ENCODE measurements around the gene ERC1.
"Not testable (repeated sequence)": the region's sequence is repeated elsewhere in the genome, so short reads cannot be mapped to it uniquely, and the experiment has no call there.

ERC1 gene

DNA sequence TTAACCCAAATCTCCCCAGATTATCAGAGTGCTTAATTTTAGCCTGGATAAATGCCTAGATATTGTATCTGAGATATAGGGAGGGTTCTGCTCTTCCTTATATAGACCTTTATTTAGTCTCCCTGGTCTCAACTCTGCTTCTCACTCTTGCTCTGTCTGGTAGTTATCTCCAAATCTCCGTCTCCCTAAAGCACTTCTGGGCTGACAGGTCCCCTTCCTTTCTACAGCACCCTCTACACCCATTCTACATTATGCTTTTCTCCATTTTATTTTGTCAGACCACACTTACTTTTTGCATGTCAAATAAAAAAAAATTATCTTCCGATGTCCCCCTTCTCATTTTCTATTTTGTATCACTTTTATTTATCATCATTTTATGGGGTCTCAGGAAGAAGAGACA, 2.0 kb upstream of the ERC1 start:
- no peak for DNase-seq

DNA sequence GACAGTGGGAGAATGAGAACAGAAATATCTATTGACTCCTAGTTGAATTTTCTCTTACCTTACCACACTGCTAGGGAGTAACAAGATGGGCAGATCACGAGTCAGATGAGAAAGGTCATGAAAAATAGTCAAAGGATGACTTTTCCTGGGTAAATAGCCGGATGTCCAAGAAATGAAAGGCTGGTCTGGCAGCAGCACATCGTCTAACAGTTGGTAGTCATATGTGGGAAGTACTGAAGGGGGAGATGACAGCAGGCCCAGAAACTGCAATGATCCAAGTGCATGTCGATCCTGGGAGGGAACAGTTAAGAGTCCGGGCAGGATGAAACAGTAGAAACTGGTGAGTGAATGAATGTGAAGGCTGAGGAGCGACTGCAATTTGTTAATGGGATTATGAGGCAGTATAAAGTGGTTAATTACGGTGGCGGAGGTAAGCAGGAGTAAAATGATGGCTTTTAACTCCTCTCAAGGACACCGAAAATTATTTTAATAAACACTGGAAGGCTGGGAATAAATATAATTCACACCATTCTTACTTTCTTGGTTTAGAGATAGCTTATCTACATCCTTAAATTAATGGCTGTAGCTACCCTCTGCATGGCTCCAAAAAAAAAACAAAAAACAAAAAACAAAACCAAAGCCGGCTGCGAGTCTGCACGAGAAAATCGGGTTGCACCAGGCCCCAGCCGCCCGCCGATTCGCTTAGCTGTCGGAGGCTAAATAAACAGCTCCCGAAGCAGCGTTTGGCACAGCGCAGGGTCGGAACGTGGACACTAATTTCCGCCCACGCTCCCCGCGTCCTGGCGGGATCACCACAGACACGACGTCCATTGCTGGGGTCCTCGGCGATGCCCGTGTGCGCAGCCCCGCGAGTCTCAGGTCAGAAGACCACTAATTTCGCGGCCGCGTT, 1.0 kb upstream of the ERC1 start:
- peak; percentile 73 for DNase-seq

DNA sequence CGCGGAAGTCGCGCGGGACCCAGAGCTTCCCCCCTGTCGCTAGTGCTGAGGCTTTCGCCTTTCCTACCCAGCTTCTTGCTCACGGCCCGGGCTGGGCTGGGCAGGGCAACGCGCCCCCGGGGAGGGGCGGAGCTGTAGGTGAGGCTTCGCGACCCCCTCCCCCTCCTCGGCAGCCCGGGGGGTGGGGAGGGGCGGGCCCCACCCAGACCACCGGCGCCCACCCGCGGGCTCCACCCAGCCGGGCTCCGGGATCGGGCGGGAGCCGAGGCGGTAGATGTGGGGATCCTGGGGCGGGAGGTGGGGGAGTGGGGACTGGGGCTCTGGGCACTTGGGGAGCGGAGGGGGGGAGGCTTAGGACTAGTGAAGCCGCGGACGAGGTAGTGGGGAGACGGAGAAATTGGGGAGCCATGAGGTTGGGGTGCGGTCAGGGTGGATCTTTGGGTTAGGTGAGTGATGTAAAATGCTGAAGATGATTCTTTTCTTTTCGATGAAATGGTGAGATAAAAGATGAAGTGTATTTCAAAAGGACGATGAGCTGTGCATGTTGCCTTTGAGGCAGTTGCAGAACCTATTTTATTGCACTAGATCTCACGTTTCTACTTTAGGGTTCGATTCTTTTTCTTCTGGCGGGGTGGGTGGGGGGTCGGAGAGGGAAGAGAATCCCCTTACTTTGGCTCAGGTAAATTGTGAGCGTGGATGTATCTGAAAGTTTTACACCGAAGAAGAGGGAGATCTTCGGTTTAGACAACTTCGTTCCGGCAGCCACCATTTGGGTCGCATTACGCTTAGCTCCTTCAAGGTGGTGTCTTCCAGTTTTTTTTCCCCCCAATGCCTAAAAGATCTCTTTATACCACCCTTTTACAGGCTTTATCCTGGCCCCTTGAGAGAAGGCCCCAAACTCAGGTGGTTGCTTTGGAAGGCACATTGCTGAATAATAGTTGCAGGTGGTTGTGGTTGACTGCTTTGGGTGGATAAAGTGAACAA, 619 bp downstream of the ERC1 start:
- DNase-seq: no peak

DNA sequence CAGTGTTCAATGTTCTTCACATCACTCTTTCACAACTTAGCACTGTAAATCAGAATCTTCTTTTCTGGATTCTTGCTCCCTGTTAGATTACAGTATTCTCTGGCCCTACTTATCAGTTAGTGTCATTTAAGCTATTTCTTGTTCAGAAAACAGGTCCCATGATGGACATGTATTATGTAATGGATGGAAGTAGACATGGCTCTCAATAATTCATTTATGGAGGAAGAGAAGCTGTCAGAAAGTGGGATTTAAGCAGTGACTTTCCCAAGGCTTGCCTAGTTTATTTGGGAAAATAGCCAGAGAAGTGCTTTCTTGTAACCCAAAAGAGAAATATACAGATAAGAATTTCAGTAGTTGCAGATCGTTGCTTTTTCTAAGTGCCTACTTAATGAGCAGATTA, 1.6 kb downstream of the ERC1 start:
- no peak for DNase-seq

DNA sequence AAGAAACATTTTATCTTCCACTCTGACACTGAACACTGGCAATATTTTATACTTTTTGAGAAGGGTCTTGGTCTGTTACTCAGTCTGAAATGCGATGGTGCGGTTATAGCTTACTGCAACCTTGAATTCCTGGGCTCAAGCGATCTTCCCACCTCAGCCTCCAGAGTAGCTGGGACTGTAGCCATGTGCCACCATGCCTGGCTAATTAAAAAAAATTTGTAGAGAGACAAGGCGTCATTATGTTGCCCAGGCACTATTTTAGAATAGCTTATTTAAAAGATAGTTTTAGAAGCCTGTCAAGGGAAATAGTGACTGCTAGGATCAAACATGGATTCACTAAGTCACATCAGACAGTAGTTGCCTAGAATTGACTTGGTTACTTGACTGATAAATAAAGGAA, 5.9 kb downstream of the ERC1 start:
- DNase-seq: no peak

DNA sequence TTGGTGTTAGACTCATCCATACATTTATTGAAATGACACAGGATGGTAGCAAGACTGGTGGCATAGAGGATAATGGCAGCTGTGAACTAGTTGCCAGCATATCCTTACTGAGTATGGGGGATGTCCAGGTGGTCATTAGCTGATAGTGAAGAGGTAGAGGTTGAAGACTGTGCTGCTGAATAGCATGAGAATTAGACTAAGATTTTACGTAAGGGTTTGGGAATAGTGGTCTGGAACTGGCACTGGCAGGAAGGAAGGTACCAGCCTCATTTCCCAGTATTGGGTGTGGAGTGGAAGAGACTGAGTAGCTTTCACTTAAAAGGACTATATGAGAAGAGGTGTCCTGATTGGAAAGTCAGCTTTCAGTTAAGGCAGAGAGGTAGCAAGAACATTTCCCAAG, 6.5 kb downstream of the ERC1 start:
- DNase-seq: no peak

DNA sequence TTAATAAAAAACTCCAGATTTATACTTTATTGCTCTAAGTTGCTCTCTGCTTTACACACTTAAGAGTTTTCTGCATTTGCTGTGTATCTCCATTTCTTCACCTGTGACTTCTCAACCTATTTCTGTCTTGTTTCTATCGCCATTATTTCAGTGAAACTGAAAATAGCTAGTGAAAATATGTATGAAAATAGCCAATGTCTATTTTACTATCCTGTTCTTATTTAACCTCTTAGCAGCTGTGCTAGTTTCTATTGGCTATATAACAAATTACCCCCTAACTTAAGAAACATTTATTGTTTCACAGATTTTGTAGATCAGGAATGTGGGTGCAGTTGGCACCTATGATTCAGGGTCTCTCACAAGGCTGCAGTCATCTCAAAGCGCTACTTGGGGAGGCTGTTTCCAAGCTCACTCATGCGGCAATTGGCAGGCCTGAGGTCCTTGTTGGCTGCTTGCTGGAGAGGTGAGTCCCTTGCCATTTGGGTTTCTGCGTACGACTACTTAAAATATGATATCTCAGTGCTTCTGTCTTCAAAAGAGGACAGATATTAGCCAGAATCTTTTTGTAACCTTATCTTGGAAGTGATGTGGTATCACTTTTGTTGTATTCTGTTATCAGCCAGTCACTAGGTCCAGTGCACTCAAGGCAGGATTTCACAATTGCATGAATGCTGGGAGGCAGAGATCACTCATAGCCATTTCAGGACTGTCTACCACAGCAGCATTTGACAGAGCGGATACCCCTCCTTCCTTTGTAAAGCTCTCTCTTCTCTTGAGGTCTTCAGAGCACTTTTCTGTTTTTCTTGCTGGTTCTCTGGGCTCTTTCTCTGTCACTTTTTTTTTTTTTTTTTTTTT, 7.2 kb downstream of the ERC1 start:
- no peak for DNase-seq

DNA sequence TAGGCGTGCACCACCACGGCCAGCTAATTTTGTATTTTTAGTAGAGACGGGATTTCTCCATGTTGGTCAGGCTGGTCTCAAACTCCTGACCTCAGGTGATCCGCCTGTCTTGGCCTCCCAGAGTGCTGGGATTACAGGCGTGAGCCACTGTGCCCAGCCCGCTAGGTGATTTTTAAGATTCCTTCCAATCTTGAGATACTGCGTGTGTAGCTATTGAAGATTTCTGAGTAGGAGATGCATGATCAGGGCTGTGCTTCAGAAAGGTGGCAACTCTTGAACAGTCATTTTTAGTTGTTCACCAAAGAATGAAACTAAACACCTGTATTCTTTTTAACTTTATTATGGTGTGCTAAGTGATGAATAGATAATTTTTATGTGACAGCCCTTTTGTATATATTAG, 8.7 kb downstream of the ERC1 start:
- DNase-seq: not testable (repeated sequence)

DNA sequence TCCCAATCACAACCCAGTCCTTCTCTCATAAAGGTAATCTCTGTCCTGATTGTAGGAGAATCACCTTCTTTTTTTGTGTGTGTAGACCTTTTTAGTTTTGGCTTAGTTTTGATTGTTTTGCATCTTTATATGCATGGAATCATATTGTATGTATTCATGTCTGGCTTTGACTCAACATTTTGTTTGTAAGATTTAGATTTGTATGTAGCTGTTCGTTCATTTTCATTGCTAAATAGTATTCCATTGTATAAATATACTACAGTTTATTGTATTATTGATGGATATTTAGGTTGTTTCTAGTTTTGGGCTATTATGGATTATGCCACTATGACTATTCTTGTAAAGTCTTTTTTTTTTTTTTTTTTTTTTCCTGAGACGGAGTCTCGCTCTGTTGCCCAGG, 10.5 kb downstream of the ERC1 start:
- no peak for DNase-seq

DNA sequence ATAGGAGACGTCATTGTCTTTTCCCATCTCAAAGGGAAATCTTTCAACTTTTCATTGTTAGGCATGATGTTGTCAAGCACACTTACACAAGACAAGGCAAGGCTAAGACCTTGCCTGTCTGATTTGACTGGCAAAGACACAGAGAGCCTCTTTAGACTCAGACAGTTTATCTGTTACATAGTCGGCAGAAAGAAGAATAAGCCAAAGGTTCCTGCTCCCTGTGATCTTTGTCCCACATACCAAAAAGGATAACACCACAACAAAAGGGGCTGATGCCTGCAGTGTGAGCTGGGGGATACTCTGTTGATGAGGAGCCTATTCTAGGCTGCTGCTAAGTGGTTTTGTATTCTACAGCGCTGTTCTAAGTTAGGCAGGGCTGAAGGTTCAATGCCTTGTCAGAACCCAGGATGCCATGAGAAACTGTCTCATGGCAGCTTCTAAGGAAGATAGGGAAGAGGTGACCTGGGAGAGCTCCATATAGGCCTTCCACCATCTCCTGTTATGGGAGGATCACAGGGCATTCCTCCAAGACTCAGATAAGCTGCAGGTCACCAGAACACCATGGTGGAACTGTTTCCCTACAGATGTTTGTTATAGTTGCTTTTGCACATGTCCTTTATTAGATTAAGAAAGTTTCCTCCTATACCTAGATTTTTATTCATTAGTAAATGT, 12.7 kb downstream of the ERC1 start:
- no peak for DNase-seq

DNA sequence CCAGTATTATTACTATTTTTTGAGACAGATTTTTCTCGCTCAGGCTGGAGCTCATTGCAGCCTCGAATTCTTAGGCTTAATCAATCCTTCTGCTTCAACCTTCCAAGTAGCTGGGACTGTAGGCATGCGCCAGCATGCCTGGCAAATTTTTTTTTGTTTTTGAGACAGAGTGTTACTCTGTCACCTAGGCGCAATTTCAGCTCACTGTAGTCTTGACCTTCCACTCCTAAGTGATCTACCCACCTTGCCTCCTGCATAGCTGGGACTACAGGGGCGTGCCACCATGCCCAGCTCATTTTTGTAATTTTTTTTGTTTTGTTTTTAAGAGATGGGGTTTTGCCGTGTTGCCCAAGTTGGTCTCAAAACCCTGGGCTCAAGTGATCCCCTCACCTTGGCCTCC, 15.2 kb downstream of the ERC1 start:
- no peak for DNase-seq

DNA sequence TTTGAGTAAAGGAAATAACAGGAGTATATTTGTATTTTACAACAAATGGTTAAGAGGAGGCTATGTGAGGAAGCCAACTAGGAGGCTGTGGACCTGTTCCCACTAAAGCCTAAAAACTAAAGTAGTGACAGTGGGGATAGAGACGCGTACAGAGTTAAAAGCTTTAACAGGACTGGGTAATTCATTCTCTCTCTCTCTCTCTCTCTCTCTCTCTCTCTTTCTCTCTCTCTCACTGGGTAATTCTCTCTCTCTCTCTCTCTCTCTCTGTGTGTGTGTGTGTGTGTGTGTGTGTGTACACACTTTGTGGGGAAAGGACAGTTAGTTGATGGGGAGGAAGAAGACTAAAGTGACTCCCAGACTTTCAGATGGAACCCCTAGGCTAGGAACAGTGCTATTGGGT, 16.3 kb downstream of the ERC1 start:
- DNase-seq: no peak

DNA sequence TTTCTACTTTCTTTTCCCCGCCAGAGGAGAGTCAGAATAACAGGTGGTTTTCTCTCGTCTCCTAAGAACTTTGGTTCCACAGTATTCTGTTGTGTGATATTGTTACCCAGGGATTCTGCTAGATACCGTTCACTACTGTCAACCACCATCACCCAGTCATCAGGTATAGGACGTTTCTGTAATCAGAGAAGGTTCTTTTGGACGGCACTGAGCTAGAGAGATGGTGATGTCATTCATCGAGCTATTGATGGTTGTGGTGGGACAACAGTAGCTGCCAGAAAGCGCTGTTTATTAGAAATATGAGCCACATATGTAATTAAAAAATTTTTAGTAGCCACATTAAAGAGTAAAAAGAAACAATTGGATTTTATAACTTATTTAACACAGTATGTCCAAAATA, 17.0 kb downstream of the ERC1 start:
- DNase-seq: no peak

DNA sequence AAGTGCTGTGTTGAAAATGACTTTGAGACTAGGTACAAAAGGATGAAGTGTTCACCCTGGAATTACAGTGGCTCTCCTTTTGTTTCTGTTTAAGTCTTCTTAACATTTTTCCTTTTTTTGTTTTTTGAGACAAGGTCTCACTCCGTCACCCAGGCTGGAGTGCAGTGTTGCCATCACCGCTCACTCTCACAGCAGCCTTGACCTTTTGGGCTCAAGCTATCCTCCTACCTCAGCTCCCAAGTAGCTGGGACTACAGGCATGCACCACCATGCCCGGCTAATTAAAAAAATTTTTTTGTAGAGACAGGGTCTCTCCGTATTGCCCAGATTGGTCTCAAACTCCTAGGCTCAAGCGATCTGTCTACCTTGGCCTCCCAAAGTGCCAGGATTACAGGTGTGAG, 20.1 kb downstream of the ERC1 start:
- DNase-seq: no peak

DNA sequence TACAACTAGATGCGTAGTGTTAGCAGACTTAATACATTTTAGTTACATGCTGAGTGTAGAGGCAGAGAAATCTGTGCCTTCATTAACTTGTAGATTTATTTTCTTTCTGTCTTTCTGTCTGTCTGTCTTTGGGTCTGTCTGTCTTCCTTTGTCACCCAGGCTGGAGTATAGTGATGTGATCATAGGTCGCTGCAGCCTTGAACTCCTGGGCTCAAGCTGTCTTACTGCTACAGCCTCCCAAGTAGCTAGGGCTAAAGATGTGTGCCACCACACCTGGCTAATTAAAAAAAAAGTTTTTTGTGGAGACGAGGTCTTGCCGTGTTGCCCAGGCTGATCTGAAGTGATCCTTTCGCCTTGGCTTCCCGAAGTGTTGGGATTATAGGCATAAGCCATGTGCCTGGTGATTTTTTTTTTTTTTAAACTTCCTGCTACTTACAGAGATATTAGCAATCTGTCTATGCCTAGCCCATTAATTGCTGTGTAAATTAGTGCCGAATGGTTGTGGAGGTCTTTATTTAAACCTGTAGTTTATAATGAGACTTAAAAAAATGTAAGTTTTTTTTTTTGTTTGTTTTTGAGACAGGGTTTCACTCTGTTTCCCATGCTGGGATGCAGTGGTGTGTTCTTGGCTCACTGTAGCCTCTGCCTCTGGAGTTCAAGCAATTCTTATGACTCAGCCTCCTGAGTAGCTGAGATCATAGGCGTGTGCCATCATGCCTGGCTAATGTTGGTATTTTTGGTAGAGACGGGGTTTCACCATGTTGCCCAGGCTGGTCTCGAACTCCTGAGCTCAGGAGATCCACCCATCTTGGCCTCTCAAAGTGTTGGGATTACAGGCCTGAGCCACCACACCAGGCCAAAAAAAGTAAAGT, 22.8 kb downstream of the ERC1 start:
- DNase-seq: no peak

DNA sequence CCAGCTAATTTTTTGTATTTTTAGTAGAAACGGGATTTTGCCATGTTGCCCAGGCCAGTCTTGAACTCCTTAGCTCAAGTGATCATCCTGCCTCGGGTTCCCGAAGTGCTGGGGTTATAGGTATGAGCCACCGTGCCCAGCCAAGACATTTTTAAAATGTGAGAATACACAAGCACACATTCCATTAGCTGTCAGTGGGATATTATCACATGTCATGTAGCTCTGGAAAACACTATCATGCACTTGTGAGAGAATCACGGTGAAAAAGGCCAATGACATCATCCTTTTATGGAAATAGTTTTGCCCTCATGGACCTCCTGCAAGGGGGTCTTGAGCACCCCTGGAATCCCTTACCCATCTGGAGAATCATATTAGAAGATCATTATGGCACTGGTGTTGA, 28.3 kb downstream of the ERC1 start:
- DNase-seq: no peak

DNA sequence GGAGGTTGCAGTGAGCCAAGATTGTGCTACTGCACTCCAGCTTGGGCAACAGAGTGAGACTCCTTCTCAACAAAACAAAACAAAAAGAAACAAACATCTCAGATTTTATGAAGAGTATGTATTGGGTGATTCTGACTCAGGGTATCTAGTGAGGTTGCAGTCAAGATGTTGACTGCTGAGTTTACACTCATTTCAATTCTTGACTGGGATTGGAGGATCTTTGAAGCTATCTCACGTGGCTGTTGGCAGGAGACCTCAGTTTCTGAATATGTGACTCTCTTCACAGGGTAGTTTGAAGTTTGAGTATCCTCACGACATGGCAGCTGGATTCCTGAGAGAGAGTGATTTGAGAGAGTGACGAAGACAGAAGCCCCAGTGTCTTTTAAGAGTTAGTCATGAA, 29.4 kb downstream of the ERC1 start:
- no peak for DNase-seq

DNA sequence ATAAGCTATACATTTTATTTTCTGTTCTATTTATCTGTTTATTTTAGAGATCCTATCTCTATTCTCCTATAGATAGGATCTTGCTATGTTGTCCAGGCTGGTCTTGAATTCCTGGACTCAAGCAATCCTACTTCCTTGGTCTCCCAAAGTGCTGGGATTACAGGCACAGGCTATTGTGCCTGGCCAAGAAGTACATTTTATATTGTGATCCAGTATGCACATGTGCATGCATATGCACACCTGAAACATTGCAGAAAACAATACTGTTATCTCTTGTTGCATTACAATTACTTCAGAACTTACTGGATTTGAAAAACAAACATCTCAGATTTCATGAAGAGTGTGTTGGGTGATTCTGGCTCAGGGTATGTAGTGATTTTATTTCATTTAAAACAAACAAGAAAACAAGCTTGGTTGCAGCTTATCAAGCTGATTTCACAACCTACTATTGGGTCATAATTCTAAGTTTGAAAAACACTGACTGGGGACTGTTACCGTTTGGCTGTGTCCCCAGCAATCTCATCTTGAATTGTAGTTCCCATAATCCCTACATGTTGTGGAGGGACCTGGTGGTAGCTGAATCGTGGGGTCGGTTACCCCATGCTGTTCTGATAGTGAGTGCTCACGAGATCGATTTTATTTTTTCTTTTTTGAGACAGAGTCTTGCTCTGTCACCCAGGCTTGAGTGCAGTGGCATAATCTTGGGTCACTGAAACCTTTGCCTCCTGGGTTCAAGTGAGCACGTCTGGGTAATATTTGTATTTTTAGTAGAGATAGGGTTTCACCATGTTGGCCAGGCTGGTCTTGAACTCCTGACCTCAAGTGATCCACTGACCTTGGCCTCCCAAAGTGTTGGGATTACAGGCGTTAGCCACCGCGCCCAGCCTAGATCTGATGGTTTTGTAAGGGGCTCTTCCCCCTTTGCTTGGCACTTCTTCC, 31.3 kb downstream of the ERC1 start:
- DNase-seq: no peak

DNA sequence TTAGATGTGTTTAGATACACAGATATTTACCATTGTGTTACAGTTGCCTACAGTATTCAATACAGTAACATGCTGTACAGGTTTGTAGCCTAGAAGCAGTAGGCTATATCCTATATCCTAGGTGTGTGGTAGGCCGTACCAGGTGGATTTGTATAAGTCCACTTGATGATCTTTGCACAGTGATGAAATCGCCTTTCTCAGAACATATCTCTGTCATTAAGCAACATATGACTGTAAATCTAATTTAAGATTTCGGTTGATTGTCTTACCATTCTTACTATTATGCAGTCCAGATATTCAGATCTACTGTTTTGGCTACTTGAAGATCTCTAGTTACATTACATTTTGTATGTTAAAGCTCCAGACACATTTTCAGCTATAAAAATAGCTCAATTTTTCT, 39.8 kb downstream of the ERC1 start:
- DNase-seq: no peak

DNA sequence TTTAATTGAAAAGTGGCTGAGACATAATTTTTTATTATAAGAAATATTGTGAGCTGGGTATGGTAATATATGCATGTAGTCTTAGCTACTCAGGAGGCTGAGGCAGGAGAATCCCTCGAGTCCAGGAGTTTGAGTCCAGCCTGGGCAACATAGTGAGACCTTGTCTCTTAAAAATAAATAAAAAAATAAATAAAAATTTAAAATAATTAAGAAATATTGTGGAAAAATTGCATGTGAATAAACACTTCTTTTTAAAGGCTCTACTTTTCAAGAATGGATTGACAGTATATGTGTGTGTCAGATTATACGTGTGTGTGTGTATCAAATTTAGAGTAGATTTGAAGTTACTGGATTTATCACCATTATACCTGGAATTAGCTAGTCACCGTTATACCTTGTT, 43.2 kb downstream of the ERC1 start:
- no peak for DNase-seq
